GM19351 (cell line): ENCODE results near the gene ARL10.

Experiments
- ATAC-seq: cut with Tn5 transposase; IDR thresholded peaks from one replicate; pipeline ENCODE4 v1.9.1; 2021; ENCODE audit warnings: mild to moderate bottlenecking, moderate library complexity; ENCODE audit not compliant: unreplicated experiment

ARL10 gene

GRCh38 chr5:176410486-176411180 is 45.3 kb downstream of the ARL10 start:
- ATAC-seq: no peak

DNA sequence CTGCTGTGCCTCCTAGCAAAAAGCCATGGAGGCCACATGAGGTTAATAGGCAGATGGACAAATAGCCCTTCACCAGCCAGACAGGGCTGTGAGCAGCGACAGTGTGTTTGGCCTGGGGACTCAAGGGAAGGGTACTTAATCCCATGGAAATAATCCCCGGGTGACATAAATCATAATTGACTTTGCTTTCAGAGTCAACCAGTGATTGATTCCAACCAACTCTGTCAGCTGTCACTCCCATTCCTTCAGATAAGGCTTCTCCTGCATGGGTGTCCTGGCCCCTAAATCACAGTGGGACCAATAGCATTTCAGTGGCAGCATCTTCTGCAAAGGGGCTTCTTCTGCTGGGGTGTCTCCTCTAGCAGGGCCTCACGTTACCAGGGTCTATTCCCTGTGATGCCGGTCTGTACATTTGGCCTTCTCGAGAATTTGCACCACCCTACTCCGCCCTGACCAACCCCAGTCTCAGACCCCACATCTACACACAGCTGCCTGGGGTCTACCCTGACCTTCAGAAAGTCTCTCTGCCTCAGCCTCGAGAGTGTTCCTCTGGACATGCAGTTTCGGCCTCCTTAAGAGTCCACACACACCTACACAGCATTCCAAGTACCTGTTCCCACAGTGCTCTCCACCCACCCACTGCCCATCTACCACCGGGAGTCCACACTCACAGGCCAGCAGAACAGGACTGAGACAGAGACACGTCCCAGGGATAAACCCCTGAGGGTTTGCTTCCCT is 47.4 kb downstream of the ARL10 start:
- ATAC-seq: no peak

DNA sequence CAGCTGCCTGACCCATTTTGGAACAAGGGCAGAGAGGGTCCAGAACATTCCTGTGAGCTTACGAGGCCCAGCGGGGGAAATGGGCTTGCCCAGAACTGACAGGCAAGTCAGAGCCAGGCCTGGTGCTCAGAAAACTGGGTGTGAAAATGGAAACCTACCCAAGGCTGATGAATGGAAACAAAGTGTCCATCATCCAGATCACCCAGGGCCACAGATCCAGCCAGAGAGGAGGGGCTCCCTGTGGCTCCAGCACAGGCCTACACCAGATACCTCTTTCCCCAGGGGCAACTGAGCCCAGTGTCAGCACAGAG is 47.9 kb downstream of the ARL10 start:
- no peak for ATAC-seq

- no peak for ATAC-seq
Measured at GRCh38 chr5:176413709-176414191, 48.5 kb downstream of the ARL10 start.

DNA sequence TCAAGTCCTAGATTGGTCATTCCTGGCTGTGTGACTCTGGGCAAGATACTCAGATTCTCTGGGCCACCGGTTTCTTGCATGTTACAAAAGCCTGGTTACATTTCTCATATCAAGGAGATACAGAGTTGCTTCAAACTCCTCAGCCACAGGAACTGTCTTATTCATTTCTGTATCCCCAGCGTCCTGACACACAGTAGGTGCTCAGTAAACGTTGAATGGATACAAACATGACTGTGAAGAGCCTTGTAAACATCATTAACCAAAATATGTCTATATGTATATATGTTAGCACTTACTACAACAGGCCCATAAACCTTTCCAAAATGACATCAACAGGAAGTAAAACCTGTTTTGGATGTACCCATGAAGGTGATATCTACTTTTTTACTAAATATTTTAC is 49.4 kb downstream of the ARL10 start:
- no peak for ATAC-seq

GRCh38 chr5:176415240-176415951 is 50.1 kb downstream of the ARL10 start:
- ATAC-seq: peak; percentile 1

DNA sequence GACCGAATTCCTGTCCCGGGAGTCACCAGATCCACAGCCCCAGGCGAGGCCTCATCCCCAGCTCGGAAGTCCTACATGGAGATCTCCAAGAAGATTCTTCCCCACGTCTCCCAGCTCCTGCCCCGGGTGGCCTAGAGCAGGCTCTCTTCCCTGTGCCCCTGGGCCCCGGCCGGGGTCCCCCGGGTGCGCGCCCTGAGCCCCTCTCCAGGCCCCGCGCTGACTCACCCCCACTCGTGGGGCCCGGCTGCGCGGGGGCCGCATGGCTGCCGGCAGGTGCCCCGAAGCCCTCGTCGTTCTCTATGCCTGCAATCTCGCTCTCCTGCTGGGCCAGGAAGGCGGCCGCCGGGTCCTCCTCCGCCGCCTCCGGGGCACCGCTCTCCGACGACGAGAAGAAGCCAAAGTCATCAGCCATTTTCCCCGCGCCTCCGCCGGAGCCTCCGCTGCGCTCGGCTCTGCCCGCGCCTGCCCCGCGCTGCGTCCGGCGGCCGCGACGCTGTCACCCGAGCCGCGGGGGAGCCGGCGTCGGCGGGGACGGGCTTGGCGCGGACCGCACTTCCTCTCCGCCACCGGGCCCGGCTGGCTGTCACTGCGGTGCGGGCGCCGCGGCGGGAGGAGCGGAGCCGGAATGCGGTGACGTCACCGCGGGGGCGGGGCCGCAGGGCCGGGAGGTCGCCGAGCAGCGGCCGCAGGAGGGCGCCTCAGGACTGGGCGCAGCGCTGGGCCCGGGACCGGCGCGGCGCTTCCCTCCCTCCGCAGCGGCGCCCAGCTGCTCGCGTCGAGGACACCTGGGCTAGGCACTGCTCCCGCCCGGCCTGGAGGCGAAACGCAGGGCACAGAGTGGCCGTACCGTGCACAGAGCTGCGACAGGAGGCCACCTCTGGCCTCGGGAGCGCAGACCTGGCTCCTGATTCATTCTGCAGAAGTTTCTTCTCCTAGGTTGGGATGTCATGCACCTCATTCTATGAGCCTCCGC is 51.0 kb downstream of the ARL10 start, which contains the start of gene CLTB:
CLTB (minus strand) TSS at position 588 of the 973 bp plus-strand sequence; CDS start at position 412, 176 bp downstream.
- peak; percentile 97 for ATAC-seq

- ATAC-seq: no peak
Measured at GRCh38 chr5:176416965-176417364, 51.7 kb downstream of the ARL10 start.

DNA sequence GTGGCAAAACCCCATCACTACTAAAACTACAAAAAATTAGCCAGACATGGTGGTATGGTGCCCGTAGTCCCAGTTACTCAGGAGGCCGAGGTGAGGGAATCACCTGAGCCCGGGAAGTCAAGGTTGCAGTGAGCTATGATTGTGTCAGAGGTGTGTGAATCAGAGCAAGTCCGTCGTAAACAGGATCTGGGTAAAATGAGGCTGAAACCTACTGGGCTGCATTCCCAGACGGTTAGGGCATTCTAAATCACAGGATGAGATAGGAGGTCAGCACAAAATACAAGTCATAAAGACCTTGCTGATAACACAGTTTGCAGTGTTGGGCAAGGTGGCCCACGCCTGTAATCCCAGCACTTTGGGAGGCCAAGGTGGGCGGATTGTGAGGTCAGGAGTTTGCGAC is 53.0 kb downstream of the ARL10 start:
- ATAC-seq: no peak

GRCh38 chr5:176420086-176420485 is 54.8 kb downstream of the ARL10 start:
- no peak for ATAC-seq

- ATAC-seq: no peak
Measured at GRCh38 chr5:176420972-176421544, 55.8 kb downstream of the ARL10 start.

GRCh38 chr5:176424181-176424580 is 58.9 kb downstream of the ARL10 start:
- ATAC-seq: no peak

DNA sequence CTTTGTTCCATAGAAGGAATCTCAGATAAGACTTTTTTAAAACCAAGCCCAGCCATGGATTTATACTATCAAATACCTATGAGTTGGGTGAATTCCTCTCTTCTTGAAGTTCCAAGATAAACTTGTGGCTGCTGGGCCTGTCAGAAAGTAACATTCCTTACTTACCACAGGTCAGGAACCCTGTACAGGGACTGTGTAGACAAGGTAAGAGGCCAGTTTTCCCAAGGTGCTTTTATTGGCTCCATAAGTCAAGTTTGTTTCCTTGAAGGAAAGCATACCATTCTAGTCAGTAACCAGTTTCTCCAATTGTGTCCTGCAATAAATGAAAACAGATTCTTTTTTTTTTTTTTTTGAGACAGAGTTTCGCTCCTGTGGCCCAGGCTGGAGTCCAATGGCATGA is 59.9 kb downstream of the ARL10 start:
- no peak for ATAC-seq

DNA sequence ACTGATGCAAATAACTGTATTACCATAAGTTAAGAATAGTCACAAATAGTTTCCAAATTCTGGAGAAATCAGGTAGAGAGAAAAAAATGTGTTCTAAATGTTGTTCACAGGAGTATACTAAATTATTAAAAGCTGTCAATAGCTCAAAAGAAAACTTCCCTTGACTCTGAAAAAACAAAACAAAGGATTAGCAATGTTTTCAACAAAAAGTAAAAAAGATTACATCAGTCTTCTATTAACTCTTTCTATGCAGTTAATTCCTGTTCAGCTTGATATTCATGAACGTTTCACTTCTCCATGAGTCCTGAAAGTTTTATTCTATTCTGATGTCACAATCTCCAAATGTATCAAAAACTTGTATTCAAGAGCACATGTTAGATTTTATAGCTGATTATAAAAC is 60.5 kb downstream of the ARL10 start:
- no peak for ATAC-seq

DNA sequence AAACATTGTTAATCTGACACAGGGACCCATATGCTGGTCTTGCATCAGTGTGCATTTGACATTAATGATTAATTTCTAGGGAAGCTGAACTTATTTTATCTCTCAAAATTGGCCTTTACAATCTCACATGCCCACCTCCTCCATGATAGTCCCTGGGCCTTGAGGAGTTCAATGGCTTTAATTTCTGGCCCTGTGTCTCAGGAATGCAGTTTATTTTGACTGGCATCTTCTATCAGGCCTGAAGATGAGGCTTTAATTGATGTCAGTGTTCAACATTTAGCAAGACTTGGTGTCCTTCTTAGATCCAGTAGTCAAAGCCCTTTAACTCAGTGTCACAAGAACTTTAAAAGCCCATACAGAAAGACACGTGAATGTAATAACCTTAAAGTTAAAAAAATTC is 61.6 kb downstream of the ARL10 start:
- ATAC-seq: no peak

- no peak for ATAC-seq
Measured at GRCh38 chr5:176427971-176428370, 62.7 kb downstream of the ARL10 start.

DNA sequence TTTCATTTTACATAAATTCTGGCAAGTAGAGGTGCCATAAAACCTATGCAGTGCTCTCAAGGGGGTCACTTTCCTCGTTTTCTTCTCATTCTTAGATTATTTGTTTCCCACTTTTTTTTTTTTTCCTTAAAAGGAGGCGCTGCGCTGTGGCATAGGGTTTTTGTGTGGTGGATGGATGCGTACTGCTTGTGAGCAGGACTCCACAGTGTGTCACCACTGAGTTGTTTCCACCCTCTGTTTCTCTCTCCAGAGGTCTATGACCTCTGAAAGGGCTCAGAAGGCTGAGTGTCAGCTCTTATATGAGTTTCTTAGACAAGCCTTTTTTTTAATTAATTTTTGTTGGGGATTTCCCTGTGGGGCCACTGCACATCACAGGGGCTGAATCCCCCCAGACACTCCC is 64.7 kb downstream of the ARL10 start:
- ATAC-seq: no peak
